ENCODE measurements around the gene ZNF451. TPM values are rescaled to one million over a fixed set of nuclear protein-coding genes. Genes with fewer than 3 reads are reported as not detected.
A peak's percentile ranks its signal among the peaks of the same experiment; 100 is the strongest.

Gene ZNF451
- total RNA-seq, 1 donor from 2014 or later, result 56.9 TPM

GRCh38 chr6:57069228-57069627 is 20.8 kb upstream of the ZNF451 start:
- no peak overlapping the region for H3K9ac ChIP-seq (ENCODE audit: low read depth in 1 of 3, low read length in 3 of 3)
- peaks cover 0 to 10% (median 3%) of the 10 kb centered on the region in 3 donors for H3K36me3 ChIP-seq (ENCODE audit: control insufficient read depth in 3 of 3, insufficient read depth in 3 of 3, low read length in 3 of 3)
- H3K9me3 ChIP-seq (ENCODE audit: control insufficient read depth in 3 of 3, low read length in 3 of 3), result no peaks in the 10 kb centered on the region
- H3K27me3 ChIP-seq (ENCODE audit: control insufficient read depth in 3 of 3, insufficient read depth in 3 of 3, low read length in 3 of 3), result no peaks in the 10 kb centered on the region
- no peak overlapping the region for H3K4me3 ChIP-seq (ENCODE audit: low read length in 3 of 3)
- no peak overlapping the region for H3K27ac ChIP-seq (ENCODE audit: low read depth, low read length)
- no peaks in the 10 kb centered on the region for H3K4me1 ChIP-seq (ENCODE audit: control insufficient read depth in 3 of 3, insufficient read depth in 3 of 3, low read length in 3 of 3)

GRCh38 chr6:57069920-57070331 is 20.1 kb upstream of the ZNF451 start:
- H3K4me1 ChIP-seq (ENCODE audit: control insufficient read depth in 3 of 3, insufficient read depth in 3 of 3, low read length in 3 of 3), result no peaks in the 10 kb centered on the region
- no peaks in the 10 kb centered on the region for H3K27me3 ChIP-seq (ENCODE audit: control insufficient read depth in 3 of 3, insufficient read depth in 3 of 3, low read length in 3 of 3)
- no peak overlapping the region for H3K4me3 ChIP-seq (ENCODE audit: low read length in 3 of 3)
- no peaks in the 10 kb centered on the region for H3K9me3 ChIP-seq (ENCODE audit: control insufficient read depth in 3 of 3, low read length in 3 of 3)
- no peak overlapping the region for H3K9ac ChIP-seq (ENCODE audit: low read depth in 1 of 3, low read length in 3 of 3)
- H3K27ac ChIP-seq (ENCODE audit: low read depth, low read length), result no peak overlapping the region
- H3K36me3 ChIP-seq (ENCODE audit: control insufficient read depth in 3 of 3, insufficient read depth in 3 of 3, low read length in 3 of 3), result peaks cover 0 to 6% (median 3%) of the 10 kb centered on the region in 3 donors

- H3K27me3 ChIP-seq (ENCODE audit: control insufficient read depth in 3 of 3, insufficient read depth in 3 of 3, low read length in 3 of 3), result no peaks in the 10 kb centered on the region
- H3K4me3 ChIP-seq (ENCODE audit: low read length in 3 of 3), result no peak overlapping the region
- H3K9ac ChIP-seq (ENCODE audit: low read depth in 1 of 3, low read length in 3 of 3), result no peak overlapping the region
- H3K9me3 ChIP-seq (ENCODE audit: control insufficient read depth in 3 of 3, low read length in 3 of 3), result no peaks in the 10 kb centered on the region
- H3K4me1 ChIP-seq (ENCODE audit: control insufficient read depth in 3 of 3, insufficient read depth in 3 of 3, low read length in 3 of 3), result no peaks in the 10 kb centered on the region
- no peak overlapping the region for H3K27ac ChIP-seq (ENCODE audit: low read depth, low read length)
- H3K36me3 ChIP-seq (ENCODE audit: control insufficient read depth in 3 of 3, insufficient read depth in 3 of 3, low read length in 3 of 3), result peaks cover 0 to 3% (median 3%) of the 10 kb centered on the region in 3 donors
These were observed 17.9 kb upstream of the ZNF451 start for GRCh38 chr6:57072108-57072507.

GRCh38 chr6:57074383-57074782 is 15.6 kb upstream of the ZNF451 start:
- H3K27me3 ChIP-seq (ENCODE audit: control insufficient read depth in 3 of 3, insufficient read depth in 3 of 3, low read length in 3 of 3), result no peaks in the 10 kb centered on the region
- H3K4me1 ChIP-seq (ENCODE audit: control insufficient read depth in 3 of 3, insufficient read depth in 3 of 3, low read length in 3 of 3), result no peaks in the 10 kb centered on the region
- no peak overlapping the region for H3K27ac ChIP-seq (ENCODE audit: low read depth, low read length)
- no peaks in the 10 kb centered on the region for H3K36me3 ChIP-seq (ENCODE audit: control insufficient read depth in 3 of 3, insufficient read depth in 3 of 3, low read length in 3 of 3)
- H3K9ac ChIP-seq (ENCODE audit: low read depth in 1 of 3, low read length in 3 of 3), result no peak overlapping the region
- no peak overlapping the region for H3K4me3 ChIP-seq (ENCODE audit: low read length in 3 of 3)
- H3K9me3 ChIP-seq (ENCODE audit: control insufficient read depth in 3 of 3, low read length in 3 of 3), result no peaks in the 10 kb centered on the region

- Histone ChIP-seq H3K27ac (ENCODE audit: low read depth, low read length) (no peak overlapping the region), H3K9me3 (ENCODE audit: control insufficient read depth in 3 of 3, low read length in 3 of 3) (no peaks in the 10 kb centered on the region), H3K36me3 (ENCODE audit: control insufficient read depth in 3 of 3, insufficient read depth in 3 of 3, low read length in 3 of 3) (no peaks in the 10 kb centered on the region), H3K27me3 (ENCODE audit: control insufficient read depth in 3 of 3, insufficient read depth in 3 of 3, low read length in 3 of 3) (no peaks in the 10 kb centered on the region), H3K4me1 (ENCODE audit: control insufficient read depth in 3 of 3, insufficient read depth in 3 of 3, low read length in 3 of 3) (no peaks in the 10 kb centered on the region), H3K9ac (ENCODE audit: low read depth in 1 of 3, low read length in 3 of 3) (no peak overlapping the region), H3K4me3 (ENCODE audit: low read length in 3 of 3) (no peak overlapping the region)
These were observed 14.9 kb upstream of the ZNF451 start for GRCh38 chr6:57075092-57075491.

GRCh38 chr6:57078531-57079207 is 11.3 kb upstream of the ZNF451 start:
- Histone ChIP-seq H3K27me3 (ENCODE audit: control insufficient read depth in 3 of 3, insufficient read depth in 3 of 3, low read length in 3 of 3) (no peaks in the 10 kb centered on the region), H3K36me3 (ENCODE audit: control insufficient read depth in 3 of 3, insufficient read depth in 3 of 3, low read length in 3 of 3) (no peaks in the 10 kb centered on the region), H3K4me3 (ENCODE audit: low read length in 3 of 3) (no peak overlapping the region), H3K27ac (ENCODE audit: low read depth, low read length) (no peak overlapping the region), H3K9ac (ENCODE audit: low read depth in 1 of 3, low read length in 3 of 3) (no peak overlapping the region), H3K9me3 (ENCODE audit: control insufficient read depth in 3 of 3, low read length in 3 of 3) (no peaks in the 10 kb centered on the region), H3K4me1 (ENCODE audit: control insufficient read depth in 3 of 3, insufficient read depth in 3 of 3, low read length in 3 of 3) (no peaks in the 10 kb centered on the region)

- no peak overlapping the region for H3K27ac ChIP-seq (ENCODE audit: low read depth, low read length)
- H3K4me3 ChIP-seq (ENCODE audit: low read length in 3 of 3), result no peak overlapping the region
- no peaks in the 10 kb centered on the region for H3K36me3 ChIP-seq (ENCODE audit: control insufficient read depth in 3 of 3, insufficient read depth in 3 of 3, low read length in 3 of 3)
- H3K4me1 ChIP-seq (ENCODE audit: control insufficient read depth in 3 of 3, insufficient read depth in 3 of 3, low read length in 3 of 3), result peaks cover 0 to 5% (median 0%) of the 10 kb centered on the region in 3 donors
- no peaks in the 10 kb centered on the region for H3K9me3 ChIP-seq (ENCODE audit: control insufficient read depth in 3 of 3, low read length in 3 of 3)
- H3K9ac ChIP-seq (ENCODE audit: low read depth in 1 of 3, low read length in 3 of 3), result no peak overlapping the region
- H3K27me3 ChIP-seq (ENCODE audit: control insufficient read depth in 3 of 3, insufficient read depth in 3 of 3, low read length in 3 of 3), result no peaks in the 10 kb centered on the region
These were observed 4.5 kb upstream of the ZNF451 start for GRCh38 chr6:57085471-57085870.

GRCh38 chr6:57086843-57087242 is 3.1 kb upstream of the ZNF451 start:
- Histone ChIP-seq H3K4me3 (ENCODE audit: low read length in 3 of 3) (no peak overlapping the region), H3K27me3 (ENCODE audit: control insufficient read depth in 3 of 3, insufficient read depth in 3 of 3, low read length in 3 of 3) (no peaks in the 10 kb centered on the region), H3K4me1 (ENCODE audit: control insufficient read depth in 3 of 3, insufficient read depth in 3 of 3, low read length in 3 of 3) (peaks cover 5 to 10% (median 6%) of the 10 kb centered on the region in 3 donors)

GRCh38 chr6:57087916-57088315 is 2.1 kb upstream of the ZNF451 start:
- Histone ChIP-seq H3K4me1 (ENCODE audit: control insufficient read depth in 3 of 3, insufficient read depth in 3 of 3, low read length in 3 of 3) (peaks cover 6 to 13% (median 7%) of the 10 kb centered on the region in 3 donors), H3K9ac (ENCODE audit: low read depth in 1 of 3, low read length in 3 of 3) (no peak overlapping the region), H3K9me3 (ENCODE audit: control insufficient read depth in 3 of 3, low read length in 3 of 3) (no peaks in the 10 kb centered on the region), H3K27me3 (ENCODE audit: control insufficient read depth in 3 of 3, insufficient read depth in 3 of 3, low read length in 3 of 3) (no peaks in the 10 kb centered on the region), H3K4me3 (ENCODE audit: low read length in 3 of 3) (no peak overlapping the region), H3K27ac (ENCODE audit: low read depth, low read length) (no peak overlapping the region), H3K36me3 (ENCODE audit: control insufficient read depth in 3 of 3, insufficient read depth in 3 of 3, low read length in 3 of 3) (peaks cover 0 to 2% (median 0%) of the 10 kb centered on the region in 3 donors)

More at GRCh38 chr6:57086843-57087242, 3.1 kb upstream of the ZNF451 start:
- Histone ChIP-seq H3K36me3 (ENCODE audit: control insufficient read depth in 3 of 3, insufficient read depth in 3 of 3, low read length in 3 of 3) (peaks cover 0 to 2% (median 0%) of the 10 kb centered on the region in 3 donors), H3K9ac (ENCODE audit: low read depth in 1 of 3, low read length in 3 of 3) (no peak overlapping the region), H3K9me3 (ENCODE audit: control insufficient read depth in 3 of 3, low read length in 3 of 3) (no peaks in the 10 kb centered on the region), H3K27ac (ENCODE audit: low read depth, low read length) (no peak overlapping the region)

GRCh38 chr6:57089265-57089664 is 723 bp upstream of the ZNF451 start:
- Histone ChIP-seq H3K27ac (ENCODE audit: low read depth, low read length) (no peak overlapping the region), H3K4me1 (ENCODE audit: control insufficient read depth in 3 of 3, insufficient read depth in 3 of 3, low read length in 3 of 3) (peaks cover 6 to 13% (median 10%) of the 10 kb centered on the region in 3 donors), H3K27me3 (ENCODE audit: control insufficient read depth in 3 of 3, insufficient read depth in 3 of 3, low read length in 3 of 3) (no peaks in the 10 kb centered on the region), H3K4me3 (ENCODE audit: low read length in 3 of 3) (peak overlapping the region; percentile 45 to 84 (median 73)), H3K36me3 (ENCODE audit: control insufficient read depth in 3 of 3, insufficient read depth in 3 of 3, low read length in 3 of 3) (peaks cover 0 to 2% (median 0%) of the 10 kb centered on the region in 3 donors), H3K9me3 (ENCODE audit: control insufficient read depth in 3 of 3, low read length in 3 of 3) (no peaks in the 10 kb centered on the region), H3K9ac (ENCODE audit: low read depth in 1 of 3, low read length in 3 of 3) (no peak overlapping the region)

Measured in skeletal muscle tissue (tissue), 4 donors.